Keratinocyte (primary cell): ENCODE results near the gene SLFN11. TPM values are rescaled to one million over a fixed set of nuclear protein-coding genes. Genes with fewer than 3 reads are reported as not detected.

Experiments
- polyA plus RNA-seq, 5 experiments: library from polyadenylated mRNA; depleted of rRNA in 3 of 5; stranded (reverse) in 3 of 5; stranded (forward) in 1 of 5; unstranded in 1 of 5; fragments of >200 nt; gene quantifications; 1 replicate in 1 of 5; 2 replicates in 3 of 5; 3 replicates in 1 of 5; pipeline versions ENCODE4 v1.2.1 to v1.2.3, GENCODE V29; 2011 to 2012; ENCODE audit warnings: missing spikeins in 2 of 5, low read depth in 1 of 5, low replicate concordance in 1 of 5
- small RNA-seq, 3 experiments: library from RNA; depleted of rRNA; stranded (forward); fragments of <200 nt; gene quantifications; one replicate each; pipeline ENCODE3, GENCODE V24; 2012; ENCODE audit warnings: low read depth in 3 of 3, low replicate concordance in 1 of 3; ENCODE audit not compliant: insufficient read length in 3 of 3

The SLFN11 gene
- polyA plus RNA-seq, 1 donor (not counting 4 experiments of a cell fraction or from before 2014, with no cell fraction given): 3.5 TPM

Small RNA genes lying within 50 kb of the gene (small RNA-seq; reads per million reads assigned to genes)
- 0 reads per million in 3 experiments for gene AC060766.3
- gene AC060766.5: 0 reads per million in 3 experiments

Other genes with a start within 250 kb of the SLFN11 start
- 13.5 to 18.6 TPM (median 16.0 TPM) in 3 replicates for gene NLE1, start 231.3 kb downstream of the SLFN11 start, polyA plus RNA-seq
- gene UNC45B, start 225.8 kb downstream of the SLFN11 start, polyA plus RNA-seq: 0.03 to 0.04 TPM in 2 of 3 replicates, not detected in the other
- gene SLC35G3, start 179.2 kb downstream of the SLFN11 start, polyA plus RNA-seq: not detected in 3 replicates
- gene SLFN5, start 130.5 kb downstream of the SLFN11 start, polyA plus RNA-seq: 51.4 to 101 TPM (median 79.9 TPM) in 3 replicates
- gene SLFN12, start 58.9 kb upstream of the SLFN11 start, polyA plus RNA-seq: 9.8 to 15.2 TPM (median 11.5 TPM) in 3 replicates
- 0.73 to 1.4 TPM (median 1.0 TPM) in 3 replicates for gene SLFN13, start 75.1 kb upstream of the SLFN11 start, polyA plus RNA-seq
- gene SLFN12L, start 164.1 kb upstream of the SLFN11 start, polyA plus RNA-seq: 0.05 to 0.09 TPM (median 0.06 TPM) in 3 replicates
- not detected in 3 replicates for gene SLFN14, start 187.2 kb upstream of the SLFN11 start, polyA plus RNA-seq
- 6.4 to 7.7 TPM (median 6.9 TPM) in 3 replicates for gene PEX12, start 204.9 kb upstream of the SLFN11 start, polyA plus RNA-seq
- gene AP2B1, start 213.7 kb upstream of the SLFN11 start, polyA plus RNA-seq: 151 to 209 TPM (median 189 TPM) in 3 replicates